K562 (cell line): Measurements from ENCODE around the gene MYBPH. TPM values are rescaled to one million over a fixed set of nuclear protein-coding genes. Genes with fewer than 3 reads are reported as not detected.

Experiments
- STAG1 ChIP-seq: sonication (generic); formaldehyde crosslinking; IDR thresholded peaks from 2 replicates; pipeline ENCODE4 v1.5.0; 2020; ENCODE audit warnings: missing genetic modification reagents, borderline replicate concordance
- TEAD4 ChIP-seq, 2 experiments: sonication (generic) in 1 of 2; formaldehyde crosslinking in 1 of 2; IDR thresholded peaks; 2 replicates each; pipeline versions ENCODE4 v1.6.1 to v1.8.0; 2012 to 2022; ENCODE audit warnings: borderline replicate concordance in 1 of 2, inconsistent platforms in 1 of 2, low read length in 1 of 2, mild to moderate bottlenecking in 1 of 2, missing genetic modification reagents in 1 of 2
- ZBTB40 ChIP-seq, 2 experiments: fragments of 450-650 bp in 1 of 2; sonication (generic) in 1 of 2; formaldehyde crosslinking in 1 of 2; IDR thresholded peaks; 2 replicates each; pipeline versions ENCODE4 v1.7.1 to v1.9.0; 2016 to 2022; ENCODE audit warnings: inconsistent platforms in 1 of 2, mild to moderate bottlenecking in 1 of 2, missing genetic modification reagents in 1 of 2
- polyA plus RNA-seq, 8 experiments: library from polyadenylated mRNA; depleted of rRNA in 4 of 8; stranded (reverse) in 5 of 8; unstranded in 3 of 8; fragments of >200 nt; fragmentation: Nextera tagmentation in 2 of 8; fragmentation: Illumina TruSeq in 1 of 8; extraction: Ambion mirVana in 2 of 8; extraction: Trizol in 1 of 8; gene quantifications; 2 replicates each; pipeline versions ENCODE4 v1.2.1 to v1.2.3, GENCODE V29; 2011 to 2014; ENCODE audit warnings: inconsistent platforms in 1 of 8, missing spikeins in 1 of 8
- total RNA-seq, 7 experiments: library from RNA; depleted of rRNA in 6 of 7; stranded (reverse); fragments of >200 nt in 6 of 7; fragmentation: Illumina TruSeq in 2 of 7; extraction: Trizol in 2 of 7; gene quantifications; 2 replicates each; pipeline versions ENCODE4 v1.2.1 to v1.2.3, GENCODE V29; 2011 to 2021; ENCODE audit warnings: low replicate concordance in 1 of 7

Gene MYBPH
- total and polyA plus RNA-seq, 9 of the 15 experiments (the other 6 are each of a cell fraction or from before 2014, with no cell fraction given): 0.13 TPM; not detected in 8

- TF ChIP-seq ZBTB40 (IDR thresholded peaks at IDR 0.05): no peak
- no peak for TF ChIP-seq ZBTB40 (CRISPR knock-in tag; IDR thresholded peaks at IDR 0.05)
- TF ChIP-seq TEAD4 (IDR thresholded peaks at IDR 0.05; ENCODE audit: low read length): no peak
- TF ChIP-seq TEAD4 (CRISPR knock-in tag; IDR thresholded peaks at IDR 0.05; ENCODE audit: borderline replicate concordance): no peak
- no peak for TF ChIP-seq STAG1 (CRISPR knock-in tag)
Observed at GRCh38 chr1:203142124-203142523, 33.5 kb downstream of the MYBPH start (continued).
